Lung (tissue), 12 donors: Measurements from ENCODE around the gene ITPRID1. TPM values are rescaled to one million over a fixed set of nuclear protein-coding genes. Genes with fewer than 3 reads are reported as not detected.

Experiments
- ATAC-seq: fragments of 200-7000 bp; cut with Tn5 transposase; one replicate; pipeline ENCODE4 v1.9.1; 2020; ENCODE audit warnings: moderate number of reproducible peaks; ENCODE audit not compliant: insufficient read depth, low FRiP score
- DNase-seq, 3 donors: peaks; one replicate each; pipeline ENCODE4 v3.0.0-alpha.2; 2013 to 2017
- H3K27ac ChIP-seq, 2 donors: one replicate each; pipeline ENCODE4 v1.5.1; 2013; ENCODE audit warnings: mild to moderate bottlenecking in 2 of 2, moderate library complexity in 2 of 2, control low read depth in 1 of 2, inconsistent platforms in 1 of 2, low read depth in 1 of 2, low read length in 1 of 2
- H3K27me3 ChIP-seq, 3 donors: one replicate each; pipeline ENCODE4 v1.5.1; 2013; ENCODE audit warnings: low read length in 2 of 3; ENCODE audit not compliant: control insufficient read depth in 3 of 3, insufficient read depth in 3 of 3
- H3K36me3 ChIP-seq, 4 donors: one replicate each; pipeline ENCODE4 v1.5.1; 2013; ENCODE audit warnings: low read length in 4 of 4, mild to moderate bottlenecking in 1 of 4, moderate library complexity in 1 of 4; ENCODE audit not compliant: control insufficient read depth in 4 of 4, insufficient read depth in 4 of 4
- H3K4me1 ChIP-seq, 5 donors: one replicate each; pipeline ENCODE4 v1.5.1; 2013; ENCODE audit warnings: low read length in 5 of 5, mild to moderate bottlenecking in 2 of 5, moderate library complexity in 1 of 5; ENCODE audit not compliant: control insufficient read depth in 5 of 5, insufficient read depth in 5 of 5
- H3K4me3 ChIP-seq: one replicate; pipeline ENCODE4 v1.5.1; 2013; ENCODE audit warnings: mild to moderate bottlenecking, control low read depth, moderate library complexity
- H3K9ac ChIP-seq, 2 donors: one replicate each; pipeline ENCODE4 v1.5.1; 2013; ENCODE audit warnings: low read length in 2 of 2, control low read depth in 1 of 2; ENCODE audit not compliant: insufficient read depth in 1 of 2
- H3K9me3 ChIP-seq, 4 donors: one replicate each; pipeline ENCODE4 v1.5.1; 2013; ENCODE audit warnings: low read length in 3 of 4, mild to moderate bottlenecking in 1 of 4, moderate library complexity in 1 of 4; ENCODE audit not compliant: control insufficient read depth in 4 of 4, insufficient read depth in 3 of 4
- WGBS, 2 donors: extraction: QIAGEN DNeasy Blood & Tissue Kit; methylation state at CpG; one replicate each; pipeline ENCODE4 v1.1.7; 2013; 5-methylcytosine and 5-hydroxymethylcytosine counted together
- polyA plus RNA-seq, 2 donors: library from polyadenylated mRNA; stranded (reverse); fragments of 200-250 nt; gene quantifications; one replicate each; pipeline ENCODE4 v1.2.1, GENCODE V29; 2013
- total RNA-seq, 2 donors: library from RNA; depleted of rRNA in 1 of 2; stranded (reverse); fragments of >200 nt in 1 of 2; gene quantifications; one replicate each; pipeline ENCODE4 v1.2.1, GENCODE V29; 2014 to 2021
- TF ChIP-seq, protein P1 (sequence below): IDR thresholded peaks from 2 replicates; pipeline ENCODE4 v1.5.1; 2012; ENCODE audit warnings: mild to moderate bottlenecking; ENCODE audit errors: control extremely low read depth, extremely low read depth
- donor health status: control.
- donor health status: control.
- donor health status: Bipolar disorder and iron deficiency.
- donor health status: healthy.
- donor health status: DM: yes; HTN: yes; CAD: no.

The ITPRID1 gene
- total and polyA plus RNA-seq, 4 donors: 0.03 to 2.4 (median 0.28) TPM

GRCh38 chr7:31583942-31584341, 70.1 kb downstream of the ITPRID1 start:
- H3K9ac ChIP-seq: no peak overlapping the region
- H3K4me1 ChIP-seq: no peaks in the 10 kb centered on the region
- H3K27me3 ChIP-seq: no peaks in the 10 kb centered on the region
- H3K9me3 ChIP-seq: no peaks in the 10 kb centered on the region
- no peaks in the 10 kb centered on the region for H3K36me3 ChIP-seq
- DNase-seq (no peak), ATAC-seq (no peak)
- no peak overlapping the region for H3K27ac ChIP-seq
- H3K4me3 ChIP-seq: no peak overlapping the region
- TF ChIP-seq, protein P1, sequence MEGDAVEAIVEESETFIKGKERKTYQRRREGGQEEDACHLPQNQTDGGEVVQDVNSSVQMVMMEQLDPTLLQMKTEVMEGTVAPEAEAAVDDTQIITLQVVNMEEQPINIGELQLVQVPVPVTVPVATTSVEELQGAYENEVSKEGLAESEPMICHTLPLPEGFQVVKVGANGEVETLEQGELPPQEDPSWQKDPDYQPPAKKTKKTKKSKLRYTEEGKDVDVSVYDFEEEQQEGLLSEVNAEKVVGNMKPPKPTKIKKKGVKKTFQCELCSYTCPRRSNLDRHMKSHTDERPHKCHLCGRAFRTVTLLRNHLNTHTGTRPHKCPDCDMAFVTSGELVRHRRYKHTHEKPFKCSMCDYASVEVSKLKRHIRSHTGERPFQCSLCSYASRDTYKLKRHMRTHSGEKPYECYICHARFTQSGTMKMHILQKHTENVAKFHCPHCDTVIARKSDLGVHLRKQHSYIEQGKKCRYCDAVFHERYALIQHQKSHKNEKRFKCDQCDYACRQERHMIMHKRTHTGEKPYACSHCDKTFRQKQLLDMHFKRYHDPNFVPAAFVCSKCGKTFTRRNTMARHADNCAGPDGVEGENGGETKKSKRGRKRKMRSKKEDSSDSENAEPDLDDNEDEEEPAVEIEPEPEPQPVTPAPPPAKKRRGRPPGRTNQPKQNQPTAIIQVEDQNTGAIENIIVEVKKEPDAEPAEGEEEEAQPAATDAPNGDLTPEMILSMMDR: no peak

- no peak overlapping the region for H3K27ac ChIP-seq
- DNase-seq: no peak
- no peaks in the 10 kb centered on the region for H3K36me3 ChIP-seq
- no peaks in the 10 kb centered on the region for H3K4me1 ChIP-seq
- no peak overlapping the region for H3K4me3 ChIP-seq
- TF ChIP-seq, protein P1: no peak
- H3K9ac ChIP-seq: no peak overlapping the region
- H3K9me3 ChIP-seq: peaks cover 0 to 8% (median under 1%) of the 10 kb centered on the region in 4 donors
- no peak for ATAC-seq
- no peaks in the 10 kb centered on the region for H3K27me3 ChIP-seq
Measured at GRCh38 chr7:31595390-31595789, 81.5 kb downstream of the ITPRID1 start.

DNA sequence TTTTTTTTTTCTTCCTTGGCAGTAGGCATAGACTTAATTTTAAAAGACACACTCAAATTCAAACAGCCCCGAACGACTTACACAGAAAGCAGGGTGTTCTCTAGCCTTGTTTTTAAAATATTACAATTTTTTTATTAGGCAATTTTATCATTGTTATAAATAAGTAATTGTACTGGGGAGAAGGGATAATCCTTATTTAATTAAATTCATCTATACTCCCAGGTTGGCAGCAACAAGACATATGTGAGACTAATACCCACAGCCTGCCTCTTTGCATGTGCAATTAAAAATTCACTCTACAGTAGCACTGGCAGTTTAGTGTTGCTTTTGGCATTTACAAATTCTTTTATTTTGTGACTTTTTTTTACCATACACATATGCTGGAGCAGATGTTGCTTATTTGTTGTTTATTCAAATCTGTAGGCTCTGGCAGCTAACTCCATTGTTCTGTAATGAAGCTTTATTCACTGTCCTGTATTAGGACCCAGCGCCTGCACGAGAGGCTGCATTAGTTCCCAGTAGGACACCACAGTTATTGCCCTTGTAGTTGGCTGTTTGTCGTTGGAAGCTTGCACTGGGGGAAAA, 88.2 kb downstream of the ITPRID1 start:
- no peaks in the 10 kb centered on the region for H3K36me3 ChIP-seq
- TF ChIP-seq, protein P1: no peak
- H3K9me3 ChIP-seq: no peaks in the 10 kb centered on the region
- no peak overlapping the region for H3K4me3 ChIP-seq
- ATAC-seq (no peak), DNase-seq (no peak)
- no peaks in the 10 kb centered on the region for H3K4me1 ChIP-seq
- H3K9ac ChIP-seq: no peak overlapping the region
- no peaks in the 10 kb centered on the region for H3K27me3 ChIP-seq
- 74 to 75% methylated on average over 5 of the region's 5 CpGs for WGBS, 2 donors
- H3K27ac ChIP-seq: no peak overlapping the region

- TF ChIP-seq, protein P1: no peak
- H3K4me3 ChIP-seq: no peak overlapping the region
- no peak for ATAC-seq
- H3K9ac ChIP-seq: no peak overlapping the region
- no peaks in the 10 kb centered on the region for H3K9me3 ChIP-seq
- no peaks in the 10 kb centered on the region for H3K36me3 ChIP-seq
- H3K4me1 ChIP-seq: no peaks in the 10 kb centered on the region
- WGBS, 2 donors: 66 to 71% methylated on average over 5 of the region's 5 CpGs
- no peak overlapping the region for H3K27ac ChIP-seq
- H3K27me3 ChIP-seq: no peaks in the 10 kb centered on the region
- DNase-seq: no peak
Measured at GRCh38 chr7:31603046-31603445, 89.2 kb downstream of the ITPRID1 start.
